T-helper 17 cell (primary cell): Measurements from ENCODE around the gene AJAP1. TPM values are rescaled to one million over a fixed set of nuclear protein-coding genes. Genes with fewer than 3 reads are reported as not detected.

ENCODE experiments used
- ATAC-seq: fragments of 150-1000 bp; cut with Tn5 transposase; 2 replicates; pipeline ENCODE4 v1.10.0; 2021; ENCODE audit warnings: mild to moderate bottlenecking, moderate library complexity
- DNase-seq, 3 donors: peaks; one replicate each; pipeline versions ENCODE4 v3.0.0 to v3.0.0-alpha.2; 2020 to 2021
- H3K9me3 ChIP-seq: one replicate; pipeline ENCODE4 v1.7.0; 2013; ENCODE audit warnings: low read length, mild to moderate bottlenecking; ENCODE audit not compliant: control insufficient read depth, poor library complexity, severe bottlenecking
- H3K27ac Mint-ChIP-seq: one replicate; pipeline ENCODE4 v1.8.0; 2022; ENCODE audit warnings: mild to moderate bottlenecking, moderate library complexity, mixed read lengths
- H3K27me3 Mint-ChIP-seq: one replicate; pipeline ENCODE4 v1.8.0; 2022; ENCODE audit warnings: mixed read lengths
- H3K36me3 Mint-ChIP-seq: one replicate; pipeline ENCODE4 v1.8.0; 2022; ENCODE audit warnings: low read depth, mixed read lengths
- H3K4me1 Mint-ChIP-seq: one replicate; pipeline ENCODE4 v1.8.0; 2022; ENCODE audit warnings: mild to moderate bottlenecking, mixed read lengths
- H3K4me3 Mint-ChIP-seq: one replicate; pipeline ENCODE4 v1.8.0; 2022; ENCODE audit warnings: mild to moderate bottlenecking, moderate library complexity, mixed read lengths
- total RNA-seq, 4 donors: library from RNA in 2 of 4; stranded (reverse) in 2 of 4; gene quantifications; one replicate each; pipeline ENCODE4 v1.2.3 and lab custom pipeline; 2022 to 2026

Gene AJAP1
- total RNA-seq, 2 donors from 2014 or later, result not detected

- no peak for ATAC-seq
- Mint-ChIP-seq H3K4me1 (peaks cover 2% of the 10 kb centered on the region), H3K36me3 (no peaks in the 10 kb centered on the region), H3K27me3 (peaks cover 32% of the 10 kb centered on the region), H3K27ac (no peak overlapping the region), H3K4me3 (no peak overlapping the region)
- H3K9me3 ChIP-seq, result no peaks in the 10 kb centered on the region
- no peak for DNase-seq
These were observed 18.2 kb upstream of the AJAP1 start for GRCh38 chr1:4636186-4636585.

- H3K27ac Mint-ChIP-seq, result no peak overlapping the region
- ATAC-seq (no peak), DNase-seq (no peak)
- peaks cover 2% of the 10 kb centered on the region for H3K4me1 Mint-ChIP-seq
- peaks cover 36% of the 10 kb centered on the region for H3K27me3 Mint-ChIP-seq
- no peaks in the 10 kb centered on the region for H3K36me3 Mint-ChIP-seq
- no peak overlapping the region for H3K4me3 Mint-ChIP-seq
- H3K9me3 ChIP-seq, result no peaks in the 10 kb centered on the region
These were observed 17.6 kb upstream of the AJAP1 start for GRCh38 chr1:4636644-4637380.

- Mint-ChIP-seq H3K27ac (no peak overlapping the region), H3K27me3 (peaks cover 42% of the 10 kb centered on the region), H3K4me3 (no peak overlapping the region), H3K36me3 (no peaks in the 10 kb centered on the region), H3K4me1 (no peaks in the 10 kb centered on the region)
- DNase-seq (no peak), ATAC-seq (no peak)
- no peaks in the 10 kb centered on the region for H3K9me3 ChIP-seq
These were observed 16.6 kb upstream of the AJAP1 start for GRCh38 chr1:4637616-4638344.

- H3K9me3 ChIP-seq, result no peaks in the 10 kb centered on the region
- DNase-seq, result no peak
- no peak overlapping the region for H3K4me3 Mint-ChIP-seq
- H3K4me1 Mint-ChIP-seq, result no peaks in the 10 kb centered on the region
- H3K27ac Mint-ChIP-seq, result no peak overlapping the region
- peaks cover 47% of the 10 kb centered on the region for H3K27me3 Mint-ChIP-seq
- no peaks in the 10 kb centered on the region for H3K36me3 Mint-ChIP-seq
- ATAC-seq, result no peak
These were observed 16.1 kb upstream of the AJAP1 start for GRCh38 chr1:4638345-4638729.

- ATAC-seq (no peak), DNase-seq (no peak)
- H3K27me3 Mint-ChIP-seq, result peaks cover 52% of the 10 kb centered on the region
- H3K9me3 ChIP-seq, result no peaks in the 10 kb centered on the region
- H3K4me1 Mint-ChIP-seq, result no peaks in the 10 kb centered on the region
- H3K36me3 Mint-ChIP-seq, result no peaks in the 10 kb centered on the region
- H3K4me3 Mint-ChIP-seq, result no peak overlapping the region
- no peak overlapping the region for H3K27ac Mint-ChIP-seq
These were observed 13.5 kb upstream of the AJAP1 start for GRCh38 chr1:4640931-4641330.

- no peaks in the 10 kb centered on the region for H3K36me3 Mint-ChIP-seq
- DNase-seq (no peak), ATAC-seq (no peak)
- no peaks in the 10 kb centered on the region for H3K4me1 Mint-ChIP-seq
- H3K9me3 ChIP-seq, result no peaks in the 10 kb centered on the region
- H3K27ac Mint-ChIP-seq, result no peak overlapping the region
- H3K27me3 Mint-ChIP-seq, result peaks cover 12% of the 10 kb centered on the region
- no peak overlapping the region for H3K4me3 Mint-ChIP-seq
These were observed 7.0 kb upstream of the AJAP1 start for GRCh38 chr1:4647391-4647790.

GRCh38 chr1:4648657-4649056, 5.8 kb upstream of the AJAP1 start:
- no peak overlapping the region for H3K4me3 Mint-ChIP-seq
- ATAC-seq, result no peak
- no peaks in the 10 kb centered on the region for H3K36me3 Mint-ChIP-seq
- no peak overlapping the region for H3K27ac Mint-ChIP-seq
- no peaks in the 10 kb centered on the region for H3K9me3 ChIP-seq
- no peaks in the 10 kb centered on the region for H3K4me1 Mint-ChIP-seq
- no peak for DNase-seq
- peaks cover 5% of the 10 kb centered on the region for H3K27me3 Mint-ChIP-seq

GRCh38 chr1:4650481-4650880, 3.9 kb upstream of the AJAP1 start:
- H3K4me3 Mint-ChIP-seq, result no peak overlapping the region
- no peaks in the 10 kb centered on the region for H3K9me3 ChIP-seq
- no peaks in the 10 kb centered on the region for H3K36me3 Mint-ChIP-seq
- H3K27ac Mint-ChIP-seq, result no peak overlapping the region
- no peak for DNase-seq
- H3K4me1 Mint-ChIP-seq, result no peaks in the 10 kb centered on the region
- peaks cover 5% of the 10 kb centered on the region for H3K27me3 Mint-ChIP-seq
- no peak for ATAC-seq

- Mint-ChIP-seq H3K4me1 (no peaks in the 10 kb centered on the region), H3K27ac (no peak overlapping the region), H3K4me3 (no peak overlapping the region), H3K27me3 (peaks cover under 1% of the 10 kb centered on the region), H3K36me3 (no peaks in the 10 kb centered on the region)
- DNase-seq, result no peak
- H3K9me3 ChIP-seq, result no peaks in the 10 kb centered on the region
- ATAC-seq, result no peak
These were observed 3.4 kb upstream of the AJAP1 start for GRCh38 chr1:4650981-4651380.

- H3K4me1 Mint-ChIP-seq, result no peaks in the 10 kb centered on the region
- no peak overlapping the region for H3K27ac Mint-ChIP-seq
- peaks cover 18% of the 10 kb centered on the region for H3K27me3 Mint-ChIP-seq
- DNase-seq (peak; percentile 23 to 46 (median 35)), ATAC-seq (peak; percentile 75)
- H3K36me3 Mint-ChIP-seq, result no peaks in the 10 kb centered on the region
- H3K4me3 Mint-ChIP-seq, result peak overlapping the region; percentile 55
- H3K9me3 ChIP-seq, result no peaks in the 10 kb centered on the region
These were observed 1.6 kb upstream of the AJAP1 start for GRCh38 chr1:4652631-4653327.

- Mint-ChIP-seq H3K27ac (no peak overlapping the region), H3K27me3 (peaks cover 24% of the 10 kb centered on the region), H3K36me3 (no peaks in the 10 kb centered on the region), H3K4me3 (peak overlapping the region; percentile 55), H3K4me1 (no peaks in the 10 kb centered on the region)
- H3K9me3 ChIP-seq, result no peaks in the 10 kb centered on the region
- ATAC-seq (no peak), DNase-seq (no peak)
These were observed 1.1 kb upstream of the AJAP1 start for GRCh38 chr1:4653328-4653660.

GRCh38 chr1:4654764-4655673, 610 bp downstream of the AJAP1 start:
- H3K4me3 Mint-ChIP-seq, result no peak overlapping the region
- peaks cover 41% of the 10 kb centered on the region for H3K27me3 Mint-ChIP-seq

More at GRCh38 chr1:4654764-4655673, 610 bp downstream of the AJAP1 start:
- no peak overlapping the region for H3K27ac Mint-ChIP-seq
- no peaks in the 10 kb centered on the region for H3K9me3 ChIP-seq
- no peaks in the 10 kb centered on the region for H3K36me3 Mint-ChIP-seq
- DNase-seq (no peak), ATAC-seq (no peak)
- H3K4me1 Mint-ChIP-seq, result no peaks in the 10 kb centered on the region
